Measurements from ENCODE around the gene SCNN1A.

The SCNN1A gene

GRCh38 chr12:6391013-6391412 is 15.7 kb upstream of the SCNN1A start:
- no peaks in the 10 kb centered on the region for H3K27me3 ChIP-seq
- no peaks in the 10 kb centered on the region for H3K9me3 ChIP-seq
- no peak overlapping the region for H3K27ac ChIP-seq
- no peak overlapping the region for H3K4me3 ChIP-seq (ENCODE audit: low read depth in 1 of 2, low read length in 1 of 2)
- TF ChIP-seq CTCF (IDR thresholded peaks at IDR 0.05), result no peak
- no peaks in the 10 kb centered on the region for H3K4me1 ChIP-seq (ENCODE audit: control insufficient read depth in 1 of 2, insufficient read depth in 1 of 2, low read depth in 1 of 2, low read length in 1 of 2)
- H3K36me3 ChIP-seq, result peaks cover 28% of the 10 kb centered on the region

GRCh38 chr12:6390084-6390799 is 14.9 kb upstream of the SCNN1A start:
- Histone ChIP-seq H3K4me1 (ENCODE audit: control insufficient read depth in 1 of 2, insufficient read depth in 1 of 2, low read depth in 1 of 2, low read length in 1 of 2) (peaks cover 2% of the 10 kb centered on the region in 2 experiments), H3K4me3 (ENCODE audit: low read depth in 1 of 2, low read length in 1 of 2) (no peak overlapping the region), H3K27ac (no peak overlapping the region), H3K9me3 (no peaks in the 10 kb centered on the region), H3K27me3 (no peaks in the 10 kb centered on the region), H3K36me3 (peaks cover 28% of the 10 kb centered on the region)
- TF ChIP-seq CTCF (IDR thresholded peaks at IDR 0.05), result no peak

GRCh38 chr12:6387541-6387940 is 12.2 kb upstream of the SCNN1A start:
- peaks cover 28% of the 10 kb centered on the region for H3K36me3 ChIP-seq
- TF ChIP-seq CTCF (IDR thresholded peaks at IDR 0.05), result no peak
- no peak overlapping the region for H3K4me3 ChIP-seq (ENCODE audit: low read depth in 1 of 2, low read length in 1 of 2)
- H3K27me3 ChIP-seq, result no peaks in the 10 kb centered on the region
- no peaks in the 10 kb centered on the region for H3K9me3 ChIP-seq
- no peak overlapping the region for H3K27ac ChIP-seq
- H3K4me1 ChIP-seq (ENCODE audit: control insufficient read depth in 1 of 2, insufficient read depth in 1 of 2, low read depth in 1 of 2, low read length in 1 of 2), result peaks cover 24 to 25% of the 10 kb centered on the region in 2 experiments

GRCh38 chr12:6386491-6386890 is 11.1 kb upstream of the SCNN1A start:
- TF ChIP-seq CTCF (IDR thresholded peaks at IDR 0.05), result no peak
- peaks cover 22% of the 10 kb centered on the region for H3K36me3 ChIP-seq
- H3K9me3 ChIP-seq, result no peaks in the 10 kb centered on the region
- no peak overlapping the region for H3K27ac ChIP-seq
- no peaks in the 10 kb centered on the region for H3K27me3 ChIP-seq
- H3K4me1 ChIP-seq (ENCODE audit: control insufficient read depth in 1 of 2, insufficient read depth in 1 of 2, low read depth in 1 of 2, low read length in 1 of 2), result peaks cover 24 to 25% of the 10 kb centered on the region in 2 experiments
- no peak overlapping the region for H3K4me3 ChIP-seq (ENCODE audit: low read depth in 1 of 2, low read length in 1 of 2)

GRCh38 chr12:6386038-6386437 is 10.7 kb upstream of the SCNN1A start:
- no peak for TF ChIP-seq CTCF (IDR thresholded peaks at IDR 0.05)
- Histone ChIP-seq H3K9me3 (no peaks in the 10 kb centered on the region), H3K27me3 (no peaks in the 10 kb centered on the region), H3K27ac (no peak overlapping the region), H3K4me1 (ENCODE audit: control insufficient read depth in 1 of 2, insufficient read depth in 1 of 2, low read depth in 1 of 2, low read length in 1 of 2) (peaks cover 24 to 25% of the 10 kb centered on the region in 2 experiments), H3K4me3 (ENCODE audit: low read depth in 1 of 2, low read length in 1 of 2) (no peak overlapping the region), H3K36me3 (peaks cover 17% of the 10 kb centered on the region)

Data from neutrophil (primary cell).